SK-N-SH (cell line): Measurements from ENCODE around the gene IL6ST. TPM values are rescaled to one million over a fixed set of nuclear protein-coding genes. Genes with fewer than 3 reads are reported as not detected.

Source experiments
- CTCF ChIA-PET: fragments of 300-600, 350-600 bp; formaldehyde crosslinking; extraction: SDS; loops from one replicate; lab custom pipeline; 2021; lab: Yijun Ruan, JAX
- POLR2A ChIA-PET: fragments of 350-600 bp; sonication (Branson Sonifier 250); formaldehyde crosslinking; extraction: SDS; loops from one replicate; lab custom pipeline; 2020; ENCODE audit warnings: antibody characterized with exemption, inconsistent platforms; lab: Yijun Ruan, JAX
- DNase-seq: peaks from one replicate; pipeline ENCODE4 v3.0.0; 2012
- H2AFZ ChIP-seq: fragments of 200-600 bp; sonication (generic); 2 replicates; pipeline ENCODE4 v1.8.1; 2016; ENCODE audit warnings: antibody characterized with exemption, mild to moderate bottlenecking, low read depth
- H3F3A ChIP-seq: fragments of 200-600 bp; sonication (generic); replicated peaks from 2 replicates; pipeline ENCODE3; 2016; ENCODE audit warnings: antibody characterized with exemption, mild to moderate bottlenecking; ENCODE audit not compliant: insufficient read depth
- H3K27ac ChIP-seq, 2 experiments: fragments of 200-500 bp in 1 of 2; fragments of 200-600 bp in 1 of 2; sonication (Bioruptor generic) in 1 of 2; sonication (generic), shearing (Covaris generic) in 1 of 2; 2 replicates each; pipeline versions ENCODE4 v1.5.1 to v1.6.1; 2014 to 2016; ENCODE audit warnings: low read depth in 2 of 2, inconsistent platforms in 1 of 2, low read length in 1 of 2, mild to moderate bottlenecking in 1 of 2, mixed read lengths in 1 of 2
- H3K27me3 ChIP-seq: fragments of 200-600 bp; sonication (generic), shearing (Covaris generic); 2 replicates; pipeline ENCODE4 v1.6.1; 2016; ENCODE audit warnings: mixed run types; ENCODE audit not compliant: insufficient read depth
- H3K36me3 ChIP-seq, 2 experiments: fragments of 200-500 bp in 1 of 2; fragments of 200-600 bp in 1 of 2; sonication (Bioruptor generic) in 1 of 2; sonication (generic) in 1 of 2; replicated peaks in 1 of 2; 2 replicates each; pipeline versions ENCODE3 to v1.5.1; 2014 to 2016; ENCODE audit warnings: low read length in 1 of 2, mild to moderate bottlenecking in 1 of 2; ENCODE audit not compliant: insufficient read depth in 2 of 2, control insufficient read depth in 1 of 2
- H3K4me1 ChIP-seq, 2 experiments: fragments of 200-500 bp in 1 of 2; fragments of 200-600 bp in 1 of 2; sonication (Bioruptor generic) in 1 of 2; sonication (generic), shearing (Covaris generic) in 1 of 2; 2 replicates each; pipeline versions ENCODE4 v1.5.1 to v1.6.1; 2014 to 2016; ENCODE audit warnings: low read depth in 1 of 2, low read length in 1 of 2, mixed run types in 1 of 2; ENCODE audit not compliant: insufficient read depth in 2 of 2, control insufficient read depth in 1 of 2
- H3K4me2 ChIP-seq: fragments of 200-600 bp; sonication (generic), shearing (Covaris generic); 2 replicates; pipeline ENCODE4 v1.6.1; 2017; ENCODE audit warnings: mixed run types
- H3K4me3 ChIP-seq, 2 experiments: fragments of 200-500 bp in 1 of 2; fragments of 200-600 bp in 1 of 2; sonication (Bioruptor generic) in 1 of 2; sonication (generic), shearing (Covaris generic) in 1 of 2; 2 replicates each; pipeline versions ENCODE4 v1.5.1 to v1.8.1; 2014 to 2016; ENCODE audit warnings: low read depth in 2 of 2, inconsistent platforms in 1 of 2, low read length in 1 of 2, mild to moderate bottlenecking in 1 of 2, mixed read lengths in 1 of 2, moderate library complexity in 1 of 2
- H3K79me2 ChIP-seq: fragments of 200-600 bp; sonication (generic); 2 replicates; pipeline ENCODE4 v1.8.1; 2017; ENCODE audit warnings: mild to moderate bottlenecking; ENCODE audit not compliant: insufficient read depth
- H3K9ac ChIP-seq: fragments of 200-600 bp; sonication (generic); 2 replicates; pipeline ENCODE4 v1.6.1; 2017; ENCODE audit warnings: mixed run types
- H3K9me2 ChIP-seq: fragments of 200-600 bp; sonication (generic); 2 replicates; pipeline ENCODE4 v1.6.1; 2017; ENCODE audit warnings: mixed run types
- H3K9me3 ChIP-seq: fragments of 200-600 bp; sonication (generic); 2 replicates; pipeline ENCODE4 v1.6.1; 2017; ENCODE audit warnings: mixed run types, mild to moderate bottlenecking, moderate library complexity
- H4K20me1 ChIP-seq: fragments of 200-600 bp; sonication (generic); 2 replicates; pipeline ENCODE4 v1.6.1; 2017; ENCODE audit warnings: mild to moderate bottlenecking, mixed run types; ENCODE audit not compliant: insufficient read depth
- CHD2 ChIP-seq: fragments of 150-350 bp; IDR thresholded peaks from 2 replicates; pipeline ENCODE4 v1.6.1; 2018; ENCODE audit warnings: low read length; ENCODE audit not compliant: partially characterized antibody
- EP300 ChIP-seq, 2 experiments: IDR thresholded peaks; 2 replicates each; pipeline versions ENCODE4 v1.4.0 to v1.6.1; 2012; ENCODE audit warnings: borderline replicate concordance in 1 of 2, low read depth in 1 of 2, low read length in 1 of 2
- FOSL2 ChIP-seq: IDR thresholded peaks from 2 replicates; pipeline ENCODE4 v1.4.0; 2012; ENCODE audit warnings: low read depth, mild to moderate bottlenecking, moderate library complexity, borderline replicate concordance
- FOXJ3 ChIP-seq: sonication (generic); formaldehyde crosslinking; IDR thresholded peaks from 2 replicates; pipeline ENCODE4 v1.5.1; 2020; ENCODE audit warnings: mild to moderate bottlenecking, missing genetic modification reagents
- FOXM1 ChIP-seq: IDR thresholded peaks from 2 replicates; pipeline ENCODE4 v1.4.0; 2012; ENCODE audit warnings: low read depth, mild to moderate bottlenecking
- GABPA ChIP-seq: IDR thresholded peaks from 2 replicates; pipeline ENCODE4 v1.4.0; 2012; ENCODE audit warnings: low read depth, mild to moderate bottlenecking
- MXI1 ChIP-seq: IDR thresholded peaks from 2 replicates; pipeline ENCODE4 v1.6.1; 2012; ENCODE audit warnings: mild to moderate bottlenecking, low read depth, low read length, improper control_type of control experiment
- NRF1 ChIP-seq: IDR thresholded peaks from 2 replicates; pipeline ENCODE4 v1.6.1; 2012; ENCODE audit warnings: low read depth, mild to moderate bottlenecking, low read length
- POLR2AphosphoS5 ChIP-seq: IDR thresholded peaks from 2 replicates; pipeline ENCODE4 v1.6.1; 2012; ENCODE audit warnings: low read depth, low read length
- RAD21 ChIP-seq: IDR thresholded peaks from 2 replicates; pipeline ENCODE4 v1.6.1; 2012; ENCODE audit warnings: mild to moderate bottlenecking, low read length
- RCOR1 ChIP-seq: fragments of 150-350 bp; IDR thresholded peaks from 2 replicates; pipeline ENCODE4 v1.6.1; 2017; ENCODE audit warnings: antibody characterized with exemption, low read length
- RFX5 ChIP-seq: IDR thresholded peaks from 2 replicates; pipeline ENCODE4 v1.6.1; 2012; ENCODE audit warnings: mild to moderate bottlenecking, improper control_type of control experiment, low read length
- RXRA ChIP-seq: IDR thresholded peaks from 2 replicates; pipeline ENCODE4 v1.4.0; 2012; ENCODE audit warnings: low read depth, mild to moderate bottlenecking, borderline replicate concordance
- SIN3A ChIP-seq: IDR thresholded peaks from 2 replicates; pipeline ENCODE4 v1.6.1; 2012; ENCODE audit warnings: low read depth, mild to moderate bottlenecking, low read length, moderate library complexity, borderline replicate concordance
- SMC3 ChIP-seq: IDR thresholded peaks from 2 replicates; pipeline ENCODE4 v1.6.1; 2012; ENCODE audit warnings: low read depth, low read length, improper control_type of control experiment
- TCF12 ChIP-seq: IDR thresholded peaks from 2 replicates; pipeline ENCODE4 v1.4.0; 2012
- TEAD4 ChIP-seq: IDR thresholded peaks from 2 replicates; pipeline ENCODE4 v1.4.0; 2012; ENCODE audit warnings: mild to moderate bottlenecking, borderline replicate concordance; ENCODE audit not compliant: insufficient read depth
- WGBS: methylation state at CpG from one replicate; pipeline ENCODE4 v1.1.6; 2017; ENCODE audit warnings: low lambda C conversion rate; 5-methylcytosine and 5-hydroxymethylcytosine counted together
- polyA plus RNA-seq, 3 experiments: library from polyadenylated mRNA; depleted of rRNA; stranded (reverse); fragments of >200 nt; gene quantifications; 2 replicates each; pipeline ENCODE4 v1.2.3, GENCODE V29; 2012
- TF ChIP-seq, protein P1 (sequence below): IDR thresholded peaks from 2 replicates; pipeline ENCODE4 v1.4.0; 2012; ENCODE audit warnings: low read depth, borderline replicate concordance
- TF ChIP-seq, protein P2 (sequence below): IDR thresholded peaks from 2 replicates; pipeline ENCODE4 v1.4.0; 2012; ENCODE audit warnings: low read depth
- TF ChIP-seq, protein P3 (sequence below): fragments of 200-600 bp; sonication (generic); IDR thresholded peaks from 2 replicates; pipeline ENCODE4 v1.6.1; 2017; ENCODE audit warnings: antibody characterized with exemption, mild to moderate bottlenecking, moderate library complexity
- TF ChIP-seq, protein P4 (sequence below): fragments of 150-350 bp; IDR thresholded peaks from 2 replicates; pipeline ENCODE4 v1.6.1; 2016; ENCODE audit warnings: mild to moderate bottlenecking, low read depth, low read length

IL6ST gene
- polyA plus RNA-seq, 1 of the 3 experiments (the other 2 are of a cell fraction), result 16.0 TPM

DNA sequence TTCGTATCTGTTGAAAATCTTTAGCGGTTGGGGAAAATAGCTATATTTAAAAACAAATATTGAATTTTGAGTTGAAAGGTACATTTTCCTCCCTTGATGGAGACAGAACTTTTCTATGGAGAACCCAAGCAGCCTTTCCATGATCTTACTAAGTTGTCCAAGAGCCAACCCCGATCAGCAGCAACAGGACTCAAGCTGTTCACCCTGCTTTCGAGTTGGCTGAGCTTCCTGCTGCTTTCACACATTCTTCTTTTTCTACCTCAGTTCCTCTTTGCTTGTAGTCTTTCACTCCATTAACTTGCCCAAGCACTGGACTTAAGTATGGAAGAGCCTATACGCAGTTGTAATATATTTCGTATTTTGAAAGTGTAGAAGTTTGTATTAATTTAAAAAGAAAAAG, 59.4 kb downstream of the IL6ST start:
- Histone ChIP-seq H3K9me2 (no peaks in the 10 kb centered on the region), H3F3A (peaks cover 15% of the 10 kb centered on the region), H3K36me3 (peaks cover 27 to 28% of the 10 kb centered on the region in 2 experiments), H3K4me1 (no peaks in the 10 kb centered on the region; a peak in 1 of 4 replicates), H3K27ac (peak overlapping the region in 1 of 2 experiments; percentile 16; a peak in 1 of 4 replicates), H3K4me3 (no peak overlapping the region), H3K4me2 (no peak overlapping the region), H2AFZ (no peak overlapping the region), H3K9ac (no peak overlapping the region), H3K79me2 (no peaks in the 10 kb centered on the region; the same call in 1 of the 2 replicates), H3K27me3 (no peaks in the 10 kb centered on the region), H4K20me1 (no peaks in the 10 kb centered on the region), H3K9me3 (no peaks in the 10 kb centered on the region)
- 95% methylated on average over 6 of the region's 6 CpGs for WGBS
- no peak for TF ChIP-seq RAD21
- ChIA-PET POLR2A (no interaction called here), CTCF (interaction anchor here (0.7 to 6.9 kb wide), 17 partner anchors 9 to 1224 kb away, joined by 3 to 77 read pairs (median 5); partner anchors contain the start of gene IL31RA)
- no peak for DNase-seq

DNA sequence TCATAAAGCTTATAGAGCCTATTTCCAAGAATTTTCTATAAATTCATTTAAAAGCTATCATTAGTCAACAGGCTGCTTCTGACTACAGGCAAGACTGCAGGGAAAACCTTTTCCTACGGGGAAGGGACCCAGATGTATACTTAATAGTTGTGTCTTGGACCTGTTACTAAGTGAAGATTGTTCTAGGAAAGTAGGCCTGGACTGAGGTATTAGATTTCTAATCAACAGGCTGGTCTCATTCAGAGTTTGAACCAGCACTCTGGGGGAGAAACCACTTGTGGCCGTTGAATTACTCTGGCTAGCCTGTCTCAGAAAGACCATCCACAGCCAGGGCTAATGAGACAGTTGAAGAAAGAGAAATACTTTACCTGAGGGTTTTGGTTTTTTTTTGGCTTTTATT, 60.0 kb downstream of the IL6ST start:
- POLR2A ChIA-PET, result no interaction called here

DNA sequence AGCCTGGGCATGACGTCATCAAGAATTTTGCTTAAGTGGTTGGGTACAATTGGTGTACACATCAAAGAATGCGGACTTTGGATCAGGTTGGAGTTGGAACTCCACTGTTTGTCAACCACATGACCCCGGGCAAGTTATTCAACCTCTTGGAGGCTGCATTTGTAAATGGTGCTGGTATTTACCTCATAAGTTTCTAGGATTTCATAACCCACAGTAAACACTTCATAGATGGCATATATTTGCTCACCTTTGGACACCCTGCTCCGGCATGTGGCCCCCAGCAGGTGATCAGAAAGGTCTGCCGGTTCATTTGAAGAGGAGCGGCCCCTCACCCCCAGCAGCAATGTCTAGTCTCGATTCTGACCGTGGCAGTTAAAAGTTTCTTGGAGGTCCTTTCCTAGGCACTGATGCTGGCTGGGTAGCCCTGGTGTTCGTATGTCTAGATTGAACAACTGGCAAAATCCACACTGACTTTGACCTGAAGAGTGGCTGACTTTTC, 60.6 kb downstream of the IL6ST start:
- H3K4me2 ChIP-seq, result no peak overlapping the region
- no peak overlapping the region for H3K9ac ChIP-seq
- H3K27me3 ChIP-seq, result no peaks in the 10 kb centered on the region
- no peak overlapping the region for H3K4me3 ChIP-seq
- H4K20me1 ChIP-seq, result no peaks in the 10 kb centered on the region
- no peak for DNase-seq
- no peaks in the 10 kb centered on the region; the same call in 1 of the 2 replicates for H3K79me2 ChIP-seq
- peaks cover 15 to 18% of the 10 kb centered on the region in 2 experiments for H3K36me3 ChIP-seq
- no peak overlapping the region for H3K27ac ChIP-seq
- H3K9me3 ChIP-seq, result no peaks in the 10 kb centered on the region
- H3K4me1 ChIP-seq, result no peaks in the 10 kb centered on the region; a peak in 1 of 4 replicates
- POLR2A ChIA-PET, result no interaction called here
- H2AFZ ChIP-seq, result no peak overlapping the region
- no peaks in the 10 kb centered on the region for H3K9me2 ChIP-seq
- peaks cover 15% of the 10 kb centered on the region for H3F3A ChIP-seq
- WGBS, result 72% methylated on average over 8 of the region's 9 CpGs
- CTCF ChIA-PET, result interaction anchor here (1.5 to 6.9 kb wide), 4 partner anchors 13 to 274 kb away, joined by 9 to 77 read pairs (median 24); no protein-coding TSS in a partner anchor
- TF ChIP-seq FOXJ3 (CRISPR knock-in tag), result no peak
- no peak for TF ChIP-seq EP300 (IDR thresholded peaks at IDR 0.05; ENCODE audit: borderline replicate concordance in 1 of 2, low read depth in 1 of 2, low read length in 1 of 2)
- no peak for TF ChIP-seq RXRA
- TF ChIP-seq TEAD4, result no peak
- TF ChIP-seq RFX5, result no peak
- TF ChIP-seq, protein P1, sequence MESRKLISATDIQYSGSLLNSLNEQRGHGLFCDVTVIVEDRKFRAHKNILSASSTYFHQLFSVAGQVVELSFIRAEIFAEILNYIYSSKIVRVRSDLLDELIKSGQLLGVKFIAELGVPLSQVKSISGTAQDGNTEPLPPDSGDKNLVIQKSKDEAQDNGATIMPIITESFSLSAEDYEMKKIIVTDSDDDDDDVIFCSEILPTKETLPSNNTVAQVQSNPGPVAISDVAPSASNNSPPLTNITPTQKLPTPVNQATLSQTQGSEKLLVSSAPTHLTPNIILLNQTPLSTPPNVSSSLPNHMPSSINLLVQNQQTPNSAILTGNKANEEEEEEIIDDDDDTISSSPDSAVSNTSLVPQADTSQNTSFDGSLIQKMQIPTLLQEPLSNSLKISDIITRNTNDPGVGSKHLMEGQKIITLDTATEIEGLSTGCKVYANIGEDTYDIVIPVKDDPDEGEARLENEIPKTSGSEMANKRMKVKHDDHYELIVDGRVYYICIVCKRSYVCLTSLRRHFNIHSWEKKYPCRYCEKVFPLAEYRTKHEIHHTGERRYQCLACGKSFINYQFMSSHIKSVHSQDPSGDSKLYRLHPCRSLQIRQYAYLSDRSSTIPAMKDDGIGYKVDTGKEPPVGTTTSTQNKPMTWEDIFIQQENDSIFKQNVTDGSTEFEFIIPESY, result no peak
- TF ChIP-seq, protein P2, sequence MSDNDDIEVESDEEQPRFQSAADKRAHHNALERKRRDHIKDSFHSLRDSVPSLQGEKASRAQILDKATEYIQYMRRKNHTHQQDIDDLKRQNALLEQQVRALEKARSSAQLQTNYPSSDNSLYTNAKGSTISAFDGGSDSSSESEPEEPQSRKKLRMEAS, result no peak
- TF ChIP-seq CHD2, result no peak
- TF ChIP-seq, protein P3, sequence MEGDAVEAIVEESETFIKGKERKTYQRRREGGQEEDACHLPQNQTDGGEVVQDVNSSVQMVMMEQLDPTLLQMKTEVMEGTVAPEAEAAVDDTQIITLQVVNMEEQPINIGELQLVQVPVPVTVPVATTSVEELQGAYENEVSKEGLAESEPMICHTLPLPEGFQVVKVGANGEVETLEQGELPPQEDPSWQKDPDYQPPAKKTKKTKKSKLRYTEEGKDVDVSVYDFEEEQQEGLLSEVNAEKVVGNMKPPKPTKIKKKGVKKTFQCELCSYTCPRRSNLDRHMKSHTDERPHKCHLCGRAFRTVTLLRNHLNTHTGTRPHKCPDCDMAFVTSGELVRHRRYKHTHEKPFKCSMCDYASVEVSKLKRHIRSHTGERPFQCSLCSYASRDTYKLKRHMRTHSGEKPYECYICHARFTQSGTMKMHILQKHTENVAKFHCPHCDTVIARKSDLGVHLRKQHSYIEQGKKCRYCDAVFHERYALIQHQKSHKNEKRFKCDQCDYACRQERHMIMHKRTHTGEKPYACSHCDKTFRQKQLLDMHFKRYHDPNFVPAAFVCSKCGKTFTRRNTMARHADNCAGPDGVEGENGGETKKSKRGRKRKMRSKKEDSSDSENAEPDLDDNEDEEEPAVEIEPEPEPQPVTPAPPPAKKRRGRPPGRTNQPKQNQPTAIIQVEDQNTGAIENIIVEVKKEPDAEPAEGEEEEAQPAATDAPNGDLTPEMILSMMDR, result no peak
- TF ChIP-seq, protein P4, sequence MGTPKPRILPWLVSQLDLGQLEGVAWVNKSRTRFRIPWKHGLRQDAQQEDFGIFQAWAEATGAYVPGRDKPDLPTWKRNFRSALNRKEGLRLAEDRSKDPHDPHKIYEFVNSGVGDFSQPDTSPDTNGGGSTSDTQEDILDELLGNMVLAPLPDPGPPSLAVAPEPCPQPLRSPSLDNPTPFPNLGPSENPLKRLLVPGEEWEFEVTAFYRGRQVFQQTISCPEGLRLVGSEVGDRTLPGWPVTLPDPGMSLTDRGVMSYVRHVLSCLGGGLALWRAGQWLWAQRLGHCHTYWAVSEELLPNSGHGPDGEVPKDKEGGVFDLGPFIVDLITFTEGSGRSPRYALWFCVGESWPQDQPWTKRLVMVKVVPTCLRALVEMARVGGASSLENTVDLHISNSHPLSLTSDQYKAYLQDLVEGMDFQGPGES, result no peak
- no peak for TF ChIP-seq POLR2AphosphoS5

More for the DNA sequence above, 60.0 kb downstream of the IL6ST start:
- DNase-seq, result no peak
- H3K9ac ChIP-seq, result no peak overlapping the region
- H2AFZ ChIP-seq, result no peak overlapping the region
- TF ChIP-seq FOSL2, result no peak
- no peak for TF ChIP-seq MXI1
- TF ChIP-seq SIN3A, result no peak
- TF ChIP-seq NRF1, result no peak
- no peak for TF ChIP-seq RAD21
- TF ChIP-seq SMC3, result no peak
- TF ChIP-seq GABPA, result no peak
- TF ChIP-seq FOXM1, result no peak
- TF ChIP-seq RCOR1, result no peak
- TF ChIP-seq TCF12, result no peak
- CTCF ChIA-PET, result interaction anchor here (0.7 to 6.9 kb wide), 14 partner anchors 8 to 1225 kb away, joined by 3 to 77 read pairs (median 5); partner anchors contain the start of gene IL31RA
- H3K9me2 ChIP-seq, result no peaks in the 10 kb centered on the region
- WGBS, result 91% methylated on average over 2 of the region's 2 CpGs
- H4K20me1 ChIP-seq, result no peaks in the 10 kb centered on the region
- no peak overlapping the region for H3K4me3 ChIP-seq
- no peak overlapping the region for H3K4me2 ChIP-seq
- H3K4me1 ChIP-seq, result no peaks in the 10 kb centered on the region; a peak in 1 of 4 replicates
- peaks cover 15% of the 10 kb centered on the region for H3F3A ChIP-seq
- H3K27me3 ChIP-seq, result no peaks in the 10 kb centered on the region
- no peak overlapping the region for H3K27ac ChIP-seq
- no peaks in the 10 kb centered on the region; the same call in 1 of the 2 replicates for H3K79me2 ChIP-seq
- peaks cover 21 to 24% of the 10 kb centered on the region in 2 experiments for H3K36me3 ChIP-seq
- no peaks in the 10 kb centered on the region for H3K9me3 ChIP-seq
